ENCODE measurements around the gene CCDC201.
"Not testable (repeated sequence)": the region's sequence is repeated elsewhere in the genome, so short reads cannot be mapped to it uniquely, and the experiment has no call there.

The CCDC201 gene

DNA sequence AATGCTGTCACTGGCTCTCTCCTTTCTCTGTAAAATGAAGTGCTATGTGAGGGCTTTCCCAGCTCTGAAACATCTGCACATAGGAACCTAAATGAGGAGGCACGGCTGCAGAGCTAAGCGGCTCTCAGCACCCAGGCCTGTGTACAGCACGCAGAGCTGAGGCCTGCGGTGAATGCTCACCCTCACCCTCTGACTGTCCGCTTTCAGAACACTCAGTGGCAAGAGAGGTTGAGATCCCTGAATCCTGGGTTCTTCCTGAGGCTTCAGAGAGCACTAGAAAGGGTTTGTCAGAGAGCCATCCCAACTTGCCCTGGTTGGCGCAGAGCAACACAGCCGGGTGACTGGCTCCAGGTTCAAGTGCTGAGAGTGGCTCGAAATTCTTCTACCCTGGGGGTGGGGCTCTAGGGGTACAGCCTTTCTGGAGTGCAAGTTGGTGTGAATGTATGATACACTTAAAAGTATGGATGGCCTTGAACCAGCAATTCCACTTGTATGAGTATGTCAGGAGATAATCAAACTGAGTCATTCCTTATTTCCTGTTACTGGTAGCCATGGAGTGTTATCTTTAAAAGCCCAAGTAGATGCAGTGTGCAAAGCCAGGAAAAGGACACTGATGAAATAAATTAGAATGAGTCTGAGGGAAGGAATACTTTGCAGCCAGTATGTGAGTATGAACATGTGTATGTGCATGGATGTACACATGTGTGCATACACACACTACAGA is 1.7 kb upstream of the CCDC201 start:
- DNase-seq (ENCODE audit: low spot score): no peak

- DNase-seq (ENCODE audit: low spot score): no peak
Measured at GRCh38 chr7:45873355-45873754, 473 bp upstream of the CCDC201 start.

DNA sequence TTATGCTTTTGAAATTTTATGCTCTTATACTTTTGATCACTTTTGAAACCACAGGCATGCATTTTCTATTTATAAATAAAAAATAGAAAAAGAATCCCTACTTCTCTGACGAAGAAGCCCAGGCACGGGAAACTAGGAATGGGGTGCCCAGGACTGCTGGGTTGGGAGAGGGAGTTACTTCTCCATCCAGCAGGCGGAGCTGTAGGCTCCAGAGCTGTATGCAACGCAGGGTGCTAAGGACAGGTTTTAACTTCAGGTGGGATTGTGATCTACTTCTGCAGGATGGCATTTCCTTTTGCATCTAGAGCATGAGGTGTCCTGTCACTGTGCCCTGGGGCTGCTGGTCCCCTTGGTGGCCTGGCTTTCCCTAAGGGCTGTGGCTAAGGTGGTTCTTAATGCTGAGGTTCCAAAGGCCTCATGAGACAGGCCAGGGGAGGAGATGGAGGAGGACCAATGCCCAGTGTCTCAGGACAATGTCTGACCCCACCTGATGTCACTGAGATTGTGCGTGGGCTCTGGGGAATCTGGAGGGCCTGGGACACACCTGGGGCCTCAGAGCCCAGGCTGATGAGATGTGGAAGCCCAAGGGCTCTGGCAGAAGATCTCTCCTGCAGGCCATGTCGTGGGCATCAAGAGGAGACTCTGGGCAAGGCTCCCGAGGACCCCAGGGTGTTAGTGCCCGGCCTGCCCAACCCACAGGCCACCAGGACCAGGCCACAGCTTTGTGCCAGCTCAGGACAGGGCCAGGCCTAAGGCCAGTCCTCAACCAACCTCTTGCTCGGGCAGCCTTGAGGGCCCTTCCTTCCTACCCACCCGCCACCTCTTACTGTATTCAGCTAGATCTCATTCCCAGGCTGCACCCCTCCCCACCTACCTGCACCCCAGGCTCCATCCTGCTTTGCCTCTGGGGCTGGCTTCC is 507 bp downstream of the CCDC201 start:
- no peak for DNase-seq (ENCODE audit: low spot score)

GRCh38 chr7:45869426-45869825 is 3.5 kb downstream of the CCDC201 start:
- DNase-seq (ENCODE audit: low spot score): no peak

DNA sequence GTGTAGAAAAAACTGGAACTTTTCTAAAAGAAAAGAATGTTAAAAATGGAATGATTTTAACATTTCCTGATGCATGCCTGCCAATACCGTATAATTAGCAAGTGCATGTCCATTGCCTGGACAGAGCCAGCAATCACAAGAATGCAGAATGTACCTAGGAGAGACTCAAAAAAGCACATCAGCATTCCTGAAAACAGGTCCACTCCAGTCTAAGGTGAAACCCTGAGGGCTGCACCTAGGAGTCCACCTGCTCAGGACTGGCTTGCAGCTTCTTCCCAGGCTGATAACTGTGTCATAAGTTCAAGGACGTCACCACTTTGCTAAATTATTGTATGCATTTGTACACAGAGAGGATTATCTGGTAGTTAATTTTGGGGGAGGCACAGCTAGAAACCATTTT is 5.4 kb downstream of the CCDC201 start:
- no peak for DNase-seq (ENCODE audit: low spot score)

DNA sequence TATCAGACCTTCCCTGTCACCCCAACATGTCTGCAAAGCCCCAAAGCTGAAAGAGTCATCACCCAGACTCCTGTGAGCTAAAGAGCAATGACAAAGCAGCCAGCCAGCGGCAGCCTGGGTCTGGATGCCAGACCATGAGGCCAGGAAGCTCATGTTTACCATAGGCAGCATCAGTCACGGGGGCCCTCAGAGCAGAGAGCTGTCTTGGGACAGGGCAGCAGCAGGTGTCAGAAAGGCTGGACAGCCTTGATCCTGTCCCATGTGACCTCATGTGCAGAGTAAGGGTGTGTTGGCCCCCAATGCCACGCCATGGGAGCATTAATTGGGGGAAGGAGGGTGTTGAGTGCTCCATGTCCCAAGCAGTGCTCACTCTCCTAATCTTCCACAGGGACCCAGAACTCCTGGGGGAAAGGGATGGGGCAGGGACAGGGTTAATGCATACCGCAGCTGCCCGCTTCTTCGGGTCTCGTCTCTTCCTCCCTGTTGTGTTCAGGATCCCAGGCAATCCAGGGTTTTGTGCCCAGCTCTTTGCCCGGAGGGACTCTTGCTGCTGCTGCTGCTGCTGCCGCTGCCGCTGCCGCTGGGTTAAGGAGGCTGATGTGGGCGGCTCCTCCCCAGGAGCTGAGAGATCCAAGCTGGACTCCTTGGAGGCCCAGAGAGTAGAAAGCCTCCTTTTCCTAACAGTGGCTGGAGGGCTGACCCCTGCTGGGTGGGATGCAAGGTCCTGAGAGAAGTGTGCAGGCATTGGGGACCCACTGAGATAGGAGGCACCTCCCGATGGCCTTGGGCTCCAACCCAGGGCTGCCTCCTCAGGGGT is 7.1 kb downstream of the CCDC201 start:
- no peak for DNase-seq (ENCODE audit: low spot score)

GRCh38 chr7:45863715-45864114 is 9.2 kb downstream of the CCDC201 start:
- no peak for DNase-seq (ENCODE audit: low spot score)

DNA sequence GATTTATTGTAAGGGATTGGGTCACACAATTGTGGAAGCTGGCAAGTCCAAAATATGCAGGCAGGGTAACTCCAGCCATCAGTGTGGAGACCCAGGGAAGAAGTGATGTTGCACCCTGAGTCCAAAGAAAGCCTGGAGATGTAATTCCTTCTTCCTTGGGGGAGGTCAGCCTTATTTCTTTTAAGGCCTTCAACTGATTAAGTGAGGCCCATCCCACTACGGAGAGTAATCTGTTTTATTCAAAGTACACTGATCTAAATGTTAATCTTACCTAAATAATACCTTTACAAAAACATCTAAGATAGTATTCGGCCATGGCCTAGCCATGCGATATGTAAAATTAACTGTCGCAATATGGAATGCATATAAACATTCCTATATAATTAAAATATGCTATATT is 16.0 kb downstream of the CCDC201 start:
- DNase-seq (ENCODE audit: low spot score): not testable (repeated sequence)

DNA sequence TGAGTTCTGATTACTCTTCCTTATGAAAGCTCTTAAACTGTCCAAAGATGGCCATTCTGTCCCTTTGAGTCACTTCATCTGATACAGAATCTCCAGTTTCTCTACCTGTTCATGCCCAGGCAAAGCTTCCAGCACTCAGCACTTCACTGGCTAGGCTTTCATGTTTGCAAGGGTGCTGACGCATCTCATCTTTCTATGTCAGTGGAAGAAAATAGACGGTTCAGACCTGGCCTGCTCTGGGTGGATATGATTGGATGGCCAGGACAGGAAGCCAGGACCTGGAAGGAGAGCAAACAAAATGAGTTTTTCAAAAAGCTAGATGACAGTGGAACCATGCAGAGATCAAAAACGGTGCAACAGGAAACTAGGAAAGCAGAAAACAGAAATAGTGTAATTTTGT is 17.2 kb downstream of the CCDC201 start:
- not testable (repeated sequence) for DNase-seq (ENCODE audit: low spot score)

DNA sequence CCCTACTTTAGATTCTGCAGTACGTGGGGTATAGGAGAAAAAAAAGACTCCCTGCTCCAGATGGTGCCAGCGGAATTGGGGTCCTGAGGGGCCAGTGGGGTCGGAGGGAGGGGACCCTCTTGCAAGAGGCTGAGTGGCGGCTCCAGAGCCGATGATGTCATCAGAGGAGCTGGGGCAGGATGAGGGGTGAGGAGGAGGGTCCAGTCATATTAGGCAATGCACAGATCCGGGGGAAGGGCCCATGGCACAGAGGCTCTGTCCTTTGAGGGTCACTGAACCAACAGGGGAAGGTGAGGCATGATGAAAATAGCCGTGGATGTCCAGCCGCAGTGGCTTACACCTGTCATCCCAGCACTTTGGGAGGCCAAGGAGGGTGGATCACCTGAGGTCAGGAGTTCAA is 19.4 kb downstream of the CCDC201 start:
- DNase-seq (ENCODE audit: low spot score): not testable (repeated sequence)

DNA sequence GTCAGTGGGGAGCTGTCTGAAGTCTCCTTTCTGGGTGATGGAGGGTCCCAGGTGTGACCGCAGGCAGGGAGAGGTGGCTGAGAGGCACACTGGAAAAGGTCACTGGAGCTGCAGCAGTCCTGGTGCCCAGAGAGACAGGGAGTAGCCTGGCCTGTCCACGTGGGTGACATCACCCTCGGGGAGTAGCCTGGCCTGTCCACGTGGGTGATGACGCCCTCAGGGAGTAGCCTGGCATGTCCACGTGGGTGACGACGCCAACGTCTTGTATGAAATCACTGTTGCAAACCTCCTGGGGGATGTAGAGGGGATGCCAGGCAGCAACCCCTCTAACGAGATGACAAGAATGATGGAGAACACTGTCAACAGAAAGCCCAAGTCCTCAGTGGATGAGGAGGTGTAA is 19.9 kb downstream of the CCDC201 start:
- DNase-seq (ENCODE audit: low spot score): not testable (repeated sequence)

DNA sequence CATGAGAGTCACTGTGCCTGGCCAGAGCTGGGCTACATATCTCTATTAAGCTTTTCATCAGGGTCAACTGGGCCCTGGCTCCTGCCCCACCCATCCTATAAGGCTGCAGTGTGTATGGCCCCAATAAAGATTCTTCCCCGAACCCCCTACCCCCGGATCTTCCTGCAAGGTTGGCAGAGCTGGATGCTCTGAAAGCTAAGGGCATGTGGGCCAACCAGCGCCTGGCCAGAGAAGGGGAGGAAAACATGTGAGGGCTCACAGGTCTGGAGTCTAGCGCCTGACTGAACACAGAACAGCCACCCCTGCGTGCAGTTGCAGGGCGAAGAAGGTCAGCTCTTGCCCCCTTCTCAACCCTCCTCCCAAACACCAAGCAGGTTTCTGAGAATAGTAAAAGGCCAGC is 24.1 kb downstream of the CCDC201 start:
- not testable (repeated sequence) for DNase-seq (ENCODE audit: low spot score)

DNA sequence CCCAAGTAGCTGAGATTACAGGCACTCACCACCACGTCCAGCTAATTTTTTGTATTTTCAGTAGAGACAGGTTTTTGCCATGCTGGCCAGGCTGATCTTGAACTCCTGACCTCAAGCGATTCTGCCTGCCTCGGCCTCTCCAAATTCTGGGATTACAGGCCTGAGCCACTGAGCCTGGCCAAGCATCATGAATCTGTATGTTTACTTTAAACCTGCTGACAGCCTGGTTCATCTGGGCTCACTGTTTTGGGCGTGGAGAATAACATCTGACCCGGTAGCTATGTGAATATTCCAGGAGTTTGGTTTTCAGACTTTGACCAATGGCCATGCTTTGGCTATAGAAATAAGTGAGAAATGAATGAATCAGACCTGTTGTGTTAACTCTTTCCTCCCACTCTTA is 26.3 kb downstream of the CCDC201 start:
- DNase-seq (ENCODE audit: low spot score): not testable (repeated sequence)

GRCh38 chr7:45841926-45842717 is 30.8 kb downstream of the CCDC201 start:
- not testable (repeated sequence) for DNase-seq (ENCODE audit: low spot score)

GRCh38 chr7:45838852-45839251 is 34.0 kb downstream of the CCDC201 start:
- not testable (repeated sequence) for DNase-seq (ENCODE audit: low spot score)

- DNase-seq (ENCODE audit: low spot score): not testable (repeated sequence)
Measured at GRCh38 chr7:45832433-45833177, 40.3 kb downstream of the CCDC201 start.

- DNase-seq (ENCODE audit: low spot score): not testable (repeated sequence)
Measured at GRCh38 chr7:45829846-45830245, 43.0 kb downstream of the CCDC201 start.

DNA sequence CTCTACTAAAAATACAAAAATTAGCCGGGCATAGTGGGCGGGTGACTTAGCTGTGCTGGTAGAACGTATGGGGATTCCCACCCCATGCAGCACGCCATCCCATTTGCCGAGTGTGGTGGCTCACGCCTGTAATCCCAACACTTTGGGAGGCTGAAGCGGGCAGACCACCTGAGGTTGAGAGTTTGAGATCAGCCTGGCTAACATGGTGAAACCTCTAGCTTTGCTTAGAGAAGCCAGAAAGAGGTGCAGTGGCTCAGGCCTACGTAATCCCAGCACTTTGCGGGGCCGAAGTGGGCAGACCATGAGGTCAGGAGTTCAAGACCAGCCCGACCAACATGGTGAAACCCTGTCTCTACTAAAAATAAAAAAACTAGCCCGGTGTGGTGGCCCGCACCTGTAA is 45.2 kb downstream of the CCDC201 start:
- not testable (repeated sequence) for DNase-seq (ENCODE audit: low spot score)

- not testable (repeated sequence) for DNase-seq (ENCODE audit: low spot score)
Measured at GRCh38 chr7:45826550-45826949, 46.3 kb downstream of the CCDC201 start.

- not testable (repeated sequence) for DNase-seq (ENCODE audit: low spot score)
Measured at GRCh38 chr7:45818763-45819162, 54.1 kb downstream of the CCDC201 start.

GRCh38 chr7:45817913-45818312 is 55.0 kb downstream of the CCDC201 start:
- not testable (repeated sequence) for DNase-seq (ENCODE audit: low spot score)
